Measurements from ENCODE around the gene CNNM3.

CNNM3 gene

DNA sequence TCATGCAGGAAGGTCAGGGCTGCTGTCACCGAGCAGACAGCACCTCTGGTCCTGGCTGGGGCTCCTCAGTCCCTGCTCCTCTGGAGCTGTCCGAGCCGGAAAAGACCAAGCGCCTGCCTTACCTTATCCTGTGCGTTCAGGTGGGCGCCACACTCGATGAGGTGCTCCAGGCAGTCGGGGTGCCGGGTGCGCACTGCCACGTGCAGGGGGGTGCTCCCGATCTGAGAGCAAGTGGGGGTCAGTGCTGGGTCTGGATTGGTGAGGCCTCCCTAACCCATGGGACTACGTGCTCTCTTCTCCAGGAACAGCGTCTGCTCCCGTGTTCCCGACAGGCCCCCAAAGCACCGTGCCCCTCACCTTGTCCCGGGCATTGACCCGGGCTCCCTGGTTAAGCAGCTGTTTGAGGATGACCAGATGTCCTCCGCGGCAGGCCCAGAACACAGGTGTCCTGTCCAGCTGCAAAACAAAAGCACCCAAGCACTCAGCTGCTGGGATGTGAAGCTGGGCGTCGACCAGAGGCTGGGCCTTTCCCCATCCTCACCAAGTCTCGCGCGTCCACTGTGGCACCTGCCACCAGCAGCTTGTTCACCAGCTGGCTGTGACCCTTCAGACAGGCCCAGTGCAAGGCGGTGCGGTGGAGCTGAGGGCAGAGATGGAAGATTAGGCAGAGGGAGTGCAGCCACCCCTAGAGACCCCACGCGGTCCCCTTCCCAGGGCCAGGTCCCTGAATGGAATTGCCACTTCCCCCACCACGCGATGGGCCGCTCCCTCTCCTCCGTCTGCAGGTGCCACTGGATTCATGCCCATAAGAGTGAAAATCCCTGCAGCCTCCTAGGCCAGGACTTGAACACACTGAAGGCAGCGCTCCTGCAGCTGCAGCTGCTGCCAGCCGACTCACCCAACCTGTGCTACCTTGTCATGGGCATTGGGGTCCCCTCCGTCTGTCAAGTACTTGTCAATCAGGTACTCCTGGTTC lies 24.1 kb downstream of the CNNM3 start:
- Histone ChIP-seq H3K4me1 (ENCODE audit: control insufficient read depth, insufficient read depth, low read length) (peaks cover 14% of the 10 kb centered on the region), H3K36me3 (ENCODE audit: control insufficient read depth, insufficient read depth, low read length) (no peaks in the 10 kb centered on the region), H3K27me3 (ENCODE audit: control insufficient read depth, insufficient read depth, low read length) (no peaks in the 10 kb centered on the region), H3K4me3 (ENCODE audit: low read length) (no peak overlapping the region), H3K9me3 (ENCODE audit: control insufficient read depth, low read length) (no peaks in the 10 kb centered on the region), H3K9ac (ENCODE audit: low read length) (no peak overlapping the region)

DNA sequence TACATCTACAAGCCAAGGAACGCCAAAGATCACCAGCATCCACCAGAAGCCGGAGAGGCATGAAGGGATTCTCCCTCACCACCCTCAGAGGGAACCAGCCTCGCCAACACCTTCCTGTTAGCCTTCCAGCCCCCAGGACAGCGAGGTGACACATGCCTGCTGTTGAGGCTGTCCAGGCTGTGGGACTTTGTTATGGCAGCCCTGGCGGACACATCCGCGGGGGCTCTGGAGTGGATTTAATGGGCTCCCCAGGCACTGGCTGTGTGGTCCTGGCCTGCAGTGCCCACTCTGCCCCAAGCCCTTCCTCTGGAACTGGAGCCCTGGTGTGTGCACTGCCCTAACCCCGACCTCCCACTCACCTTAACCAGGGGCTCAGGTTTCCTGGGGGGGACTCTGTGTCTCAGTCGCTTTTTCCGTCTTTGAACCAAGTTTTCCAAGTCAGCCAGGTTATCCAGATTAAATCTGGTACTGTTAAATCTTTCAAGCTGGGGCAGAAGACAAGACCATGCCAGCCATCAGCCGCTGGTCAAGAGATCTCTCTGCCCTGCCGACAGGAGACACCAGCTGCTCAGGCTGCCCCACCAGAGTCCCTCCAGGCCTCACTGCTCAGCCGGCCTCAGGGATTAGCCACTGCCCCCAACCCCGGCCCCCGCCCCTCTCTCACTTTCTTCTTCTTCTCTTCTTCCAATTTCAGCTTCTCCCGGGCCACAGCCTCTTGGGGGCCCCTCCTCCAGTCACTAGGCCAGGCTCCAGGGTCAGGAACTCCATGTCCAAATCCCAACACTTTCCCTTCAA lies 25.8 kb downstream of the CNNM3 start:
- Histone ChIP-seq H3K27me3 (ENCODE audit: control insufficient read depth, insufficient read depth, low read length) (no peaks in the 10 kb centered on the region), H3K4me1 (ENCODE audit: control insufficient read depth, insufficient read depth, low read length) (peaks cover 14% of the 10 kb centered on the region), H3K4me3 (ENCODE audit: low read length) (no peak overlapping the region), H3K36me3 (ENCODE audit: control insufficient read depth, insufficient read depth, low read length) (no peaks in the 10 kb centered on the region), H3K9ac (ENCODE audit: low read length) (no peak overlapping the region), H3K9me3 (ENCODE audit: control insufficient read depth, low read length) (no peaks in the 10 kb centered on the region)

DNA sequence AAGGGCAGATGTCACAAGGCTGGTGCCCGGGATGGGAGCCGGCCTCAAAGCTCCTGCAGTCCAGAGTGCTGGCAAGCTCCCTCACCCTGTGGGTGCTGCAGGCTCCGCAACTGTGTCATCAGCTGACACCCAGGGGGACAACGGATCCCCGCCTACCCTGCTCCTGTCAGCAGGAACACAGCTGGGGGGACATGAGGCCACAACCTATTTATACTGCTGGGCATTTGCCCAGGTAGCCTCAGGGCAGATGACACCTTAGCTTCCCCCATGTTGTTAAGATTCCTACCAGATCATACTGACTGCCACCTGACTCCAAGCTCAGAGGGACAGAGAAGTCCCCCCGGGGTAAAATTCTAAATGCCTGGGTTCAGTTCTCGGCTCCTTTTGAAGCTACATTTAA lies 26.5 kb downstream of the CNNM3 start:
- Histone ChIP-seq H3K9me3 (ENCODE audit: control insufficient read depth, low read length) (no peaks in the 10 kb centered on the region), H3K36me3 (ENCODE audit: control insufficient read depth, insufficient read depth, low read length) (no peaks in the 10 kb centered on the region), H3K27me3 (ENCODE audit: control insufficient read depth, insufficient read depth, low read length) (no peaks in the 10 kb centered on the region), H3K4me3 (ENCODE audit: low read length) (no peak overlapping the region), H3K9ac (ENCODE audit: low read length) (no peak overlapping the region), H3K4me1 (ENCODE audit: control insufficient read depth, insufficient read depth, low read length) (peaks cover 14% of the 10 kb centered on the region)

GRCh38 chr2:96843538-96844268 lies 27.6 kb downstream of the CNNM3 start, which contains the start of gene ANKRD23:
TSS of gene ANKRD23 (minus strand) at chr2:96844021. CDS start at chr2:96843992, 29 bp downstream.
- Histone ChIP-seq H3K4me1 (ENCODE audit: control insufficient read depth, insufficient read depth, low read length) (peaks cover 13% of the 10 kb centered on the region), H3K9ac (ENCODE audit: low read length) (no peak within 1 kb of the TSS), H3K36me3 (ENCODE audit: control insufficient read depth, insufficient read depth, low read length) (no peaks in the 10 kb centered on the region)

DNA sequence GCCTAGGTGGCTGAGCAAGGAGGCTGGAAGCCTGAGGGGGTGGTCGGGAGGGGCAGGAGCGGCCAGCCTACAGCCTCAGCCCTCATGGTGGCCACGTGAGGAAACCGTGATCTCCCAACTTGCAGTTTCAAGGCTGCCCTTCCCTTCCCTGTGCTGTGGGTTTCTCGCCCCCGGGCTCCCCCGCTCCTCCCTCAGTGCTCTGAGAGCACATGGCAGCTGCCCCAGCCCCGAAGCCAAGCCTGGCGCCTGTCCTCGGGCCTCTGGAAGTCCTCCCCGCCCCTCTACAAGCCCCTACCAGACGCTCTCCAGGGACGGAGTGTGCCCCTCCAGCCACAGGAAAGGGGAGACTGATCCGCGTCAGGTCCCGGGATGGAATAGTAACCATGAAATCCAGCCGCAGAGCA lies 28.3 kb downstream of the CNNM3 start:
- H3K27me3 ChIP-seq (ENCODE audit: control insufficient read depth, insufficient read depth, low read length): no peaks in the 10 kb centered on the region
- no peaks in the 10 kb centered on the region for H3K36me3 ChIP-seq (ENCODE audit: control insufficient read depth, insufficient read depth, low read length)
- peaks cover 6% of the 10 kb centered on the region for H3K4me1 ChIP-seq (ENCODE audit: control insufficient read depth, insufficient read depth, low read length)
- no peak overlapping the region for H3K4me3 ChIP-seq (ENCODE audit: low read length)
- H3K9ac ChIP-seq (ENCODE audit: low read length): no peak overlapping the region
- no peaks in the 10 kb centered on the region for H3K9me3 ChIP-seq (ENCODE audit: control insufficient read depth, low read length)

More at GRCh38 chr2:96843538-96844268, 27.6 kb downstream of the CNNM3 start, which contains the start of gene ANKRD23:
- Histone ChIP-seq H3K4me3 (ENCODE audit: low read length) (no peak within 1 kb of the TSS), H3K27me3 (ENCODE audit: control insufficient read depth, insufficient read depth, low read length) (no peaks in the 10 kb centered on the region), H3K9me3 (ENCODE audit: control insufficient read depth, low read length) (no peaks in the 10 kb centered on the region)

DNA sequence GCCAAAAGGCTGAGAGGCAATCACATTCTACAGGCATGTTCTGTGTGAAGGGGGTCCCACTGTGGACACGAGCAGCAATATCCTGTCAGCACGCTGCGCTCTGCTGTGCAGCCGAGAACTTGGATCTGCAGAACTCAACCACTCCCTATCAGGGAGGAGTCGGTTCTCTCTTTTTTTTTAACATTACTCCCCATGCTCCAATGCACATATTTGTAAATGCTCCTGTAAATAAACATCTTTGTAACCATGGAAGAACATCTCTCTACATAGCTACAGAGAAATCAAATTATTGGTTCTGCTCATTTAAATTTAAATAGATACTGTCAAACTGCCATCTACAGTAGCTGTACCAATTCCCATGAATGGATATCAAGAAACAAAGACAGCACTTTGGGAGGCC lies 30.8 kb downstream of the CNNM3 start:
- H3K4me1 ChIP-seq (ENCODE audit: control insufficient read depth, insufficient read depth, low read length): no peaks in the 10 kb centered on the region
- no peak overlapping the region for H3K4me3 ChIP-seq (ENCODE audit: low read length)
- no peak overlapping the region for H3K9ac ChIP-seq (ENCODE audit: low read length)
- H3K9me3 ChIP-seq (ENCODE audit: control insufficient read depth, low read length): no peaks in the 10 kb centered on the region
- H3K27me3 ChIP-seq (ENCODE audit: control insufficient read depth, insufficient read depth, low read length): no peaks in the 10 kb centered on the region
- peaks cover 4% of the 10 kb centered on the region for H3K36me3 ChIP-seq (ENCODE audit: control insufficient read depth, insufficient read depth, low read length)

- no peaks in the 10 kb centered on the region for H3K4me1 ChIP-seq (ENCODE audit: control insufficient read depth, insufficient read depth, low read length)
- H3K36me3 ChIP-seq (ENCODE audit: control insufficient read depth, insufficient read depth, low read length): peaks cover 5% of the 10 kb centered on the region
- H3K9me3 ChIP-seq (ENCODE audit: control insufficient read depth, low read length): no peaks in the 10 kb centered on the region
- no peaks in the 10 kb centered on the region for H3K27me3 ChIP-seq (ENCODE audit: control insufficient read depth, insufficient read depth, low read length)
- H3K9ac ChIP-seq (ENCODE audit: low read length): no peak overlapping the region
- no peak overlapping the region for H3K4me3 ChIP-seq (ENCODE audit: low read length)
Measured at GRCh38 chr2:96847586-96847985, 31.5 kb downstream of the CNNM3 start.

- Histone ChIP-seq H3K9ac (ENCODE audit: low read length) (no peak overlapping the region), H3K27me3 (ENCODE audit: control insufficient read depth, insufficient read depth, low read length) (no peaks in the 10 kb centered on the region), H3K9me3 (ENCODE audit: control insufficient read depth, low read length) (no peaks in the 10 kb centered on the region), H3K36me3 (ENCODE audit: control insufficient read depth, insufficient read depth, low read length) (peaks cover 9% of the 10 kb centered on the region), H3K4me3 (ENCODE audit: low read length) (no peak overlapping the region), H3K4me1 (ENCODE audit: control insufficient read depth, insufficient read depth, low read length) (no peaks in the 10 kb centered on the region)
Measured at GRCh38 chr2:96848264-96848663, 32.2 kb downstream of the CNNM3 start.

- no peak overlapping the region for H3K4me3 ChIP-seq (ENCODE audit: low read length)
- no peaks in the 10 kb centered on the region for H3K9me3 ChIP-seq (ENCODE audit: control insufficient read depth, low read length)
- no peak overlapping the region for H3K9ac ChIP-seq (ENCODE audit: low read length)
- H3K36me3 ChIP-seq (ENCODE audit: control insufficient read depth, insufficient read depth, low read length): peaks cover 9% of the 10 kb centered on the region
- H3K4me1 ChIP-seq (ENCODE audit: control insufficient read depth, insufficient read depth, low read length): peaks cover 7% of the 10 kb centered on the region
- no peaks in the 10 kb centered on the region for H3K27me3 ChIP-seq (ENCODE audit: control insufficient read depth, insufficient read depth, low read length)
Measured at GRCh38 chr2:96852667-96853066, 36.6 kb downstream of the CNNM3 start.

- Histone ChIP-seq H3K9ac (ENCODE audit: low read length) (no peak overlapping the region), H3K27me3 (ENCODE audit: control insufficient read depth, insufficient read depth, low read length) (no peaks in the 10 kb centered on the region), H3K9me3 (ENCODE audit: control insufficient read depth, low read length) (no peaks in the 10 kb centered on the region), H3K4me1 (ENCODE audit: control insufficient read depth, insufficient read depth, low read length) (peaks cover 7% of the 10 kb centered on the region), H3K36me3 (ENCODE audit: control insufficient read depth, insufficient read depth, low read length) (peaks cover 9% of the 10 kb centered on the region), H3K4me3 (ENCODE audit: low read length) (no peak overlapping the region)
Measured at GRCh38 chr2:96853321-96853720, 37.3 kb downstream of the CNNM3 start.

DNA sequence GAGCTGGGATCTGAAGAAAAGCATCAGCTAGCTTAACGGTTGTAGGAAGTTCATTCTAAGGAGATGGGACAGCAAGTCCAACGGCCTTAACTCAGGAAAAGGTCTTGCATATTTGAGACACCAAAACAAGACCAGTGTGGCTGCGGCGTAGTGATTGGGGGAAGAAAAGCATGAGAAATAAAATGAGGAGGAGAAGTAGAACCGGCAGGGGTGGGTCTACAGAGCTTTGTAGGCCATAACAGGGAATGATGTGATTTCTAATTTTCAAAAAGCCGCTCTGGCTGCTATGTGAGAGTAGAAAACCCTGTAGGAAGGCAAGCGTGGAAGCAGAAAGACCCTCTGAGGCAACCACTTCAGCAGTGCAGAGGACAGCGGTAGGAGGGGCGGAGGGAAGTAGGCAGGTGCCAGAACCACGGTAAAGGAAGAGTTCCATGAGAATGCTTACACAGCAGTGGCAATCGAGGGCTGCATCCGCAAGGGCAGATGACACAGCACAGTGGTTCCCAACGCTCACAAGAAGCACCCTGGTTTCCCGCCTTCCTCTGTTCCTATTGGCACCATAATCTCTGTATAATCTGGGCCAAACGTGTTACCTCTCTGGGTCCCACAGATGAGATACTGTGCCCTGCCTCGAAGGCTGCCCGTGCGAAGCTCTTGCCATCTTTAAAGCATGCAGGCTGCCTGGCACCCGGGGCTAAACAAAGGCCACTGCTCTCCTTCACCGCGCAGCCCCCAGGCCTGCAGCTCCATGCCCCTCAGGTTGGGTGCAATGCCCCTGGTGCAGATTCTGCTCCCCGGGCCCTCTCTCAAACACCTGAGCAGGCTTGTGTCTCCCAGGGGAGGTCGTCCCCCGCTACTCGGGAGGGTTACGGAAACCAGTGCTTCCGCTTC lies 41.0 kb downstream of the CNNM3 start:
- Histone ChIP-seq H3K27me3 (ENCODE audit: control insufficient read depth, insufficient read depth, low read length) (no peaks in the 10 kb centered on the region), H3K9ac (ENCODE audit: low read length) (peak overlapping the region; percentile 78), H3K9me3 (ENCODE audit: control insufficient read depth, low read length) (no peaks in the 10 kb centered on the region), H3K4me1 (ENCODE audit: control insufficient read depth, insufficient read depth, low read length) (peaks cover 7% of the 10 kb centered on the region), H3K4me3 (ENCODE audit: low read length) (peak overlapping the region; percentile 82), H3K36me3 (ENCODE audit: control insufficient read depth, insufficient read depth, low read length) (peaks cover 5% of the 10 kb centered on the region)
